CD4-positive, alpha-beta T cell (primary cell): Measurements from ENCODE around the gene CEP170. TPM values are rescaled to one million over a fixed set of nuclear protein-coding genes. Genes with fewer than 3 reads are reported as not detected.
"Not testable (repeated sequence)": the region's sequence is repeated elsewhere in the genome, so short reads cannot be mapped to it uniquely, and the experiment has no call there.

Source experiments
- ATAC-seq: fragments of 200-7000 bp; cut with Tn5 transposase; one replicate; pipeline ENCODE4 v1.10.0; 2022; ENCODE audit warnings: mild to moderate bottlenecking; ENCODE audit not compliant: poor library complexity
- CTCF ChIA-PET: fragments of 350-600 bp; sonication (Branson Sonifier 250); formaldehyde crosslinking; loops from one replicate; lab custom pipeline; 2021; ENCODE audit warnings: antibody characterized with exemption, inconsistent platforms; lab: Charles Lee
- POLR2A ChIA-PET: fragments of 350-600 bp; sonication (Branson Sonifier 250); formaldehyde crosslinking; loops from one replicate; lab custom pipeline; 2021; ENCODE audit warnings: antibody characterized with exemption, inconsistent platforms; lab: Charles Lee
- DNase-seq, 14 experiments: peaks; one replicate each; pipeline ENCODE4 v3.0.0-alpha.2; 2013 to 2020; ENCODE audit warnings: mixed read lengths in 2 of 14
- H3K27ac ChIP-seq, 2 donors: one replicate each; pipeline versions ENCODE4 v1.5.1 to v1.7.0; 2013; ENCODE audit warnings: low read length in 2 of 2, low read depth in 1 of 2, mild to moderate bottlenecking in 1 of 2
- H3K27me3 ChIP-seq, 2 experiments: 1 replicate in 1 of 2; 2 replicates in 1 of 2; pipeline versions ENCODE4 v1.6.1 to v1.7.0; 2013; ENCODE audit warnings: low read length in 2 of 2, control low read depth in 1 of 2, mild to moderate bottlenecking in 1 of 2, moderate library complexity in 1 of 2; ENCODE audit not compliant: insufficient read depth in 2 of 2, control insufficient read depth in 1 of 2
- H3K36me3 ChIP-seq: one replicate; pipeline ENCODE4 v1.6.1; 2013; ENCODE audit warnings: low read length, control low read depth; ENCODE audit not compliant: insufficient read depth
- H3K4me1 ChIP-seq: one replicate; pipeline ENCODE4 v1.6.1; 2013; ENCODE audit warnings: low read length, control low read depth; ENCODE audit not compliant: insufficient read depth
- H3K4me3 ChIP-seq: one replicate; pipeline ENCODE4 v1.5.1; 2013; ENCODE audit warnings: mild to moderate bottlenecking, low read length, moderate library complexity
- H3K9me3 ChIP-seq, 2 experiments: 1 replicate in 1 of 2; 2 replicates in 1 of 2; pipeline versions ENCODE4 v1.6.1 to v1.7.0; 2013; ENCODE audit warnings: low read length in 2 of 2, mild to moderate bottlenecking in 2 of 2, control low read depth in 1 of 2, moderate library complexity in 1 of 2; ENCODE audit not compliant: control insufficient read depth in 1 of 2, insufficient read depth in 1 of 2
- H3K27ac Mint-ChIP-seq: one replicate; pipeline ENCODE4 v1.8.0; 2020; ENCODE audit warnings: mixed read lengths
- H3K27me3 Mint-ChIP-seq: one replicate; pipeline ENCODE4 v1.8.0; 2021; ENCODE audit warnings: mixed read lengths
- H3K36me3 Mint-ChIP-seq: one replicate; pipeline ENCODE4 v1.8.0; 2021; ENCODE audit warnings: low read depth, mixed read lengths
- H3K4me1 Mint-ChIP-seq: one replicate; pipeline ENCODE4 v1.8.0; 2021; ENCODE audit warnings: low read depth, mixed read lengths
- H3K4me3 Mint-ChIP-seq: one replicate; pipeline ENCODE4 v1.8.0; 2020; ENCODE audit warnings: mild to moderate bottlenecking, mixed read lengths
- H3K9me3 Mint-ChIP-seq: one replicate; pipeline ENCODE4 v1.8.0; 2020; ENCODE audit warnings: mixed read lengths
- CTCF ChIP-seq: fragments of 200-600 bp; IDR thresholded peaks from one replicate; pipeline ENCODE4 v1.8.0; 2022; ENCODE audit warnings: antibody characterized with exemption, mild to moderate bottlenecking
- intact Hi-C, 2 experiments: fragments of 100-400 bp; cut with DNase I in 1 of 2; cut with micrococcal nuclease in 1 of 2; formaldehyde crosslinking; loops; one replicate each; pipeline versions ENCODE4 v1.15.1 to v1.9.0; 2023 to 2025; cut with DNase I, micrococcal nuclease
- total RNA-seq, 174 experiments: library from RNA in 2 of 174; stranded (reverse) in 2 of 174; gene quantifications; one replicate each; pipeline ENCODE4 v1.2.3 and lab custom pipeline; 2021 to 2026

CEP170 gene
- total RNA-seq, 2 experiments from 2014 or later, result 34.7 to 38.2 TPM

- no peaks in the 10 kb centered on the region for H3K4me1 ChIP-seq
- Mint-ChIP-seq H3K36me3 (peaks cover 76% of the 10 kb centered on the region), H3K27ac (no peak overlapping the region), H3K27me3 (no peaks in the 10 kb centered on the region), H3K4me3 (no peak overlapping the region), H3K4me1 (peaks cover 4% of the 10 kb centered on the region), H3K9me3 (no peaks in the 10 kb centered on the region)
- ATAC-seq (no peak), DNase-seq (no peak)
- H3K36me3 ChIP-seq, result peaks cover 33% of the 10 kb centered on the region
- intact Hi-C loops, result loop anchor here in 1 of 2 experiments (5.0 kb wide), 1 partner anchor 36 kb away; no protein-coding TSS in a partner anchor
- no peak overlapping the region for H3K4me3 ChIP-seq
- H3K27me3 ChIP-seq, result no peaks in the 10 kb centered on the region
- H3K9me3 ChIP-seq, result peaks cover 0 to 5% of the 10 kb centered on the region in 2 experiments
- H3K27ac ChIP-seq, result no peak overlapping the region
- POLR2A ChIA-PET, result no interaction called here
- CTCF ChIA-PET, result no interaction called here
- TF ChIP-seq CTCF, result no peak
Measured at GRCh38 chr1:243216741-243217140, 38.3 kb downstream of the CEP170 start.

GRCh38 chr1:243215276-243215875 lies 39.7 kb downstream of the CEP170 start:
- peaks cover 62% of the 10 kb centered on the region for H3K36me3 Mint-ChIP-seq
- H3K27me3 ChIP-seq, CTCF ChIA-PET, DNase-seq, POLR2A ChIA-PET, H3K27ac Mint-ChIP-seq, H3K9me3 Mint-ChIP-seq, H3K4me3 ChIP-seq, ATAC-seq, H3K4me1 Mint-ChIP-seq, H3K27me3 Mint-ChIP-seq, H3K4me3 Mint-ChIP-seq, H3K27ac ChIP-seq, H3K4me1 ChIP-seq, H3K9me3 ChIP-seq: not testable (repeated sequence)
- H3K36me3 ChIP-seq, result peaks cover 20% of the 10 kb centered on the region
- intact Hi-C loops, result loop anchor here in 1 of 2 experiments (5.0 kb wide), 1 partner anchor 37 kb away; no protein-coding TSS in a partner anchor

GRCh38 chr1:243213045-243213787 lies 41.9 kb downstream of the CEP170 start:
- H3K27ac ChIP-seq, result no peak overlapping the region
- ChIA-PET POLR2A (no interaction called here), CTCF (no interaction called here)
- peaks cover 3% of the 10 kb centered on the region for H3K4me1 Mint-ChIP-seq
- H3K9me3 Mint-ChIP-seq, result no peaks in the 10 kb centered on the region
- H3K36me3 ChIP-seq, result peaks cover 12% of the 10 kb centered on the region
- no peaks in the 10 kb centered on the region for H3K27me3 Mint-ChIP-seq
- H3K4me3 Mint-ChIP-seq, result no peak overlapping the region
- no peak for TF ChIP-seq CTCF
- intact Hi-C loops, result no loop called here
- H3K27ac Mint-ChIP-seq, result no peak overlapping the region
- H3K27me3 ChIP-seq, result no peaks in the 10 kb centered on the region
- H3K4me3 ChIP-seq, result no peak overlapping the region
- H3K4me1 ChIP-seq, result no peaks in the 10 kb centered on the region
- DNase-seq, result no peak
- no peaks in the 10 kb centered on the region for H3K9me3 ChIP-seq
- peaks cover 42% of the 10 kb centered on the region for H3K36me3 Mint-ChIP-seq
- ATAC-seq, result no peak

- H3K4me3 Mint-ChIP-seq, H3K4me1 ChIP-seq, H3K27ac ChIP-seq, H3K27ac Mint-ChIP-seq, H3K27me3 ChIP-seq, H3K9me3 Mint-ChIP-seq, ATAC-seq, H3K9me3 ChIP-seq, POLR2A ChIA-PET, intact Hi-C loops, DNase-seq, H3K27me3 Mint-ChIP-seq, H3K36me3 ChIP-seq, CTCF ChIA-PET, H3K4me1 Mint-ChIP-seq, H3K4me3 ChIP-seq: not testable (repeated sequence)
- peaks cover 34% of the 10 kb centered on the region for H3K36me3 Mint-ChIP-seq
Measured at GRCh38 chr1:243211984-243212383, 43.1 kb downstream of the CEP170 start.

GRCh38 chr1:243205026-243205501 lies 50.0 kb downstream of the CEP170 start:
- not testable (repeated sequence) for H3K36me3 ChIP-seq
- peaks cover 32% of the 10 kb centered on the region for H3K36me3 Mint-ChIP-seq

More at GRCh38 chr1:243205026-243205501, 50.0 kb downstream of the CEP170 start:
- H3K27ac Mint-ChIP-seq, H3K4me1 ChIP-seq, H3K9me3 Mint-ChIP-seq, POLR2A ChIA-PET, H3K27me3 ChIP-seq, intact Hi-C loops, H3K4me1 Mint-ChIP-seq, H3K4me3 Mint-ChIP-seq, ATAC-seq, CTCF ChIA-PET, H3K27ac ChIP-seq, DNase-seq, H3K4me3 ChIP-seq, H3K9me3 ChIP-seq, H3K27me3 Mint-ChIP-seq: not testable (repeated sequence)
